HepG2 (cell line): ENCODE results near the gene ACOT9. TPM values are rescaled to one million over a fixed set of nuclear protein-coding genes. Genes with fewer than 3 reads are reported as not detected.

Experiments used
- CREB3 ChIP-seq: sonication (generic); formaldehyde crosslinking; IDR thresholded peaks from 2 replicates; pipeline ENCODE4 v1.5.0; 2020; ENCODE audit warnings: missing genetic modification reagents
- DR1 ChIP-seq: sonication (generic); formaldehyde crosslinking; IDR thresholded peaks from 2 replicates; pipeline ENCODE4 v1.8.0; 2021; ENCODE audit warnings: mild to moderate bottlenecking, missing genetic modification reagents, inconsistent platforms
- HMGXB4 ChIP-seq, 2 experiments: sonication (generic) in 1 of 2; formaldehyde crosslinking in 1 of 2; IDR thresholded peaks; 2 replicates each; pipeline versions ENCODE4 v1.4.0 to v1.6.1; 2018 to 2020; ENCODE audit warnings: missing genetic modification reagents in 2 of 2, borderline replicate concordance in 1 of 2, low read depth in 1 of 2, mild to moderate bottlenecking in 1 of 2, missing biosample characterization in 1 of 2
- KDM3A ChIP-seq: IDR thresholded peaks from 2 replicates; pipeline ENCODE4 v1.6.1; 2018; ENCODE audit warnings: low read depth, missing compliant biosample characterization
- MNT ChIP-seq: fragments of 450-650 bp; IDR thresholded peaks from 2 replicates; pipeline ENCODE4 v1.6.1; 2016
- NFE2L1 ChIP-seq: sonication (generic); formaldehyde crosslinking; IDR thresholded peaks from 2 replicates; pipeline ENCODE4 v1.4.0; 2020; ENCODE audit warnings: missing genetic modification reagents, mild to moderate bottlenecking, borderline replicate concordance
- PRMT3 ChIP-seq: sonication (generic); formaldehyde crosslinking; IDR thresholded peaks from 2 replicates; pipeline ENCODE4 v1.8.1; 2022; ENCODE audit warnings: low read depth, mild to moderate bottlenecking, moderate library complexity, missing genetic modification reagents, borderline replicate concordance
- SAP130 ChIP-seq: IDR thresholded peaks from 2 replicates; pipeline ENCODE4 v1.6.1; 2016; ENCODE audit warnings: low read depth
- TFDP2 ChIP-seq: sonication (generic); formaldehyde crosslinking; IDR thresholded peaks from 2 replicates; pipeline ENCODE4 v1.4.0; 2020; ENCODE audit warnings: missing genetic modification reagents
- TRIM22 ChIP-seq: fragments of 450-650 bp; IDR thresholded peaks from 2 replicates; pipeline ENCODE4 v1.6.1; 2017
- ZMYM4 ChIP-seq: sonication (generic); formaldehyde crosslinking; IDR thresholded peaks from 2 replicates; pipeline ENCODE4 v1.8.1; 2023; ENCODE audit warnings: mild to moderate bottlenecking, missing genetic modification reagents
- ZNF337 ChIP-seq: sonication (generic); formaldehyde crosslinking; IDR thresholded peaks from 2 replicates; pipeline ENCODE4 v1.5.1; 2020; ENCODE audit warnings: missing genetic modification reagents, low read depth, mild to moderate bottlenecking, borderline replicate concordance
- ZNF441 ChIP-seq: sonication (generic); formaldehyde crosslinking; IDR thresholded peaks from 2 replicates; pipeline ENCODE4 v1.7.0; 2021; ENCODE audit warnings: missing genetic modification reagents, borderline replicate concordance
- ZNF773 ChIP-seq: sonication (generic); formaldehyde crosslinking; IDR thresholded peaks from 2 replicates; pipeline ENCODE4 v1.4.0; 2020; ENCODE audit warnings: missing genetic modification reagents, borderline replicate concordance
- ZNF841 ChIP-seq: sonication (generic); formaldehyde crosslinking; IDR thresholded peaks from 2 replicates; pipeline ENCODE4 v1.8.1; 2023; ENCODE audit warnings: missing genetic modification reagents, borderline replicate concordance
- ZNF878 ChIP-seq: sonication (generic); formaldehyde crosslinking; IDR thresholded peaks from 2 replicates; pipeline ENCODE4 v1.8.1; 2023; ENCODE audit warnings: mild to moderate bottlenecking, missing genetic modification reagents, moderate library complexity
- polyA plus RNA-seq, 8 experiments: library from polyadenylated mRNA; depleted of rRNA in 3 of 8; stranded (reverse) in 7 of 8; unstranded in 1 of 8; fragments of >200 nt; fragmentation: Illumina TruSeq in 4 of 8; extraction: Trizol in 4 of 8; gene quantifications; 2 replicates each; pipeline versions ENCODE4 v1.2.1 to v1.2.3, GENCODE V29; 2011 to 2016; ENCODE audit warnings: low read depth in 4 of 8, missing spikeins in 1 of 8, mixed read lengths in 1 of 8; ENCODE audit not compliant: insufficient read depth in 1 of 8
- total RNA-seq, 5 experiments: library from RNA; depleted of rRNA; stranded (reverse); fragments of >200 nt; fragmentation: Illumina TruSeq; extraction: Trizol; gene quantifications; 2 replicates each; pipeline ENCODE4 v1.2.3, GENCODE V29; 2016; ENCODE audit warnings: low read depth in 1 of 5

The ACOT9 gene
- total and polyA plus RNA-seq, 2 of the 13 experiments (the other 11 are each of a cell fraction or from before 2014, with no cell fraction given) = 33.3 to 36.9 TPM

- TF ChIP-seq ZNF773 = peak; percentile 63; the same call in 1 of the 2 replicates
- peak; percentile 70 for TF ChIP-seq SAP130 (CRISPR knock-in tag)
- no peak for TF ChIP-seq CREB3 (CRISPR knock-in tag)
- TF ChIP-seq MNT = peak; percentile 37; the same call in 1 of the 2 replicates
- TF ChIP-seq PRMT3 (CRISPR knock-in tag) = no peak
- TF ChIP-seq ZNF878 (CRISPR knock-in tag) = no peak
- peak; percentile 81; the same call in 1 of the 2 replicates for TF ChIP-seq ZNF441 (CRISPR knock-in tag)
- peak; percentile 27; the same call in 1 of the 2 replicates for TF ChIP-seq DR1
- TF ChIP-seq ZNF337 = no peak
- peak; percentile 65; the same call in 1 of the 2 replicates for TF ChIP-seq KDM3A (CRISPR knock-in tag)
- TF ChIP-seq HMGXB4 (CRISPR knock-in tag; IDR thresholded peaks at IDR 0.05; ENCODE audit: borderline replicate concordance in 1 of 2, low read depth in 1 of 2) = peak in 1 of 2 experiments; percentile 69; a peak in 2 of 4 replicates
- TF ChIP-seq ZNF841 (CRISPR knock-in tag) = peak; percentile 42; the same call in 1 of the 2 replicates
- TF ChIP-seq NFE2L1 (CRISPR knock-in tag) = no peak
- TF ChIP-seq ZMYM4 (CRISPR knock-in tag) = peak; percentile 22; the same call in 1 of the 2 replicates
- TF ChIP-seq TFDP2 (CRISPR knock-in tag) = peak; percentile 82
- TF ChIP-seq TRIM22 = no peak
These were observed 75.6 kb downstream of the ACOT9 start, which contains the start of gene PRDX4 (continued) for GRCh38 chrX:23667239-23668177.
